ENCODE data around the gene SLC5A2.

GRCh38 chr16:31436221-31437045 lies 46.5 kb upstream of the SLC5A2 start:
- TF ChIP-seq CTCF (IDR thresholded peaks at IDR 0.05; ENCODE audit: low read depth, low read length, poor library complexity, severe bottlenecking) (no peak), EZH2phosphoT487 (IDR thresholded peaks at IDR 0.05; ENCODE audit: borderline replicate concordance, low read length) (no peak)
